MCF 10A (cell line): Measurements from ENCODE around the gene UROS. TPM values are rescaled to one million over a fixed set of nuclear protein-coding genes. Genes with fewer than 3 reads are reported as not detected.

Source experiments
- BruUV-seq: library from RNA; stranded (reverse); fragments of 400-500 nt; replicated peaks from 2 replicates; lab custom pipeline; 2021; lab: Mats Ljungman, UMichigan
- CTCF ChIA-PET: fragments of 300-600 bp; sonication (Branson Sonifier 250); formaldehyde crosslinking; extraction: SDS; loops from one replicate; lab custom pipeline; 2021; ENCODE audit warnings: antibody characterized with exemption, inconsistent platforms; lab: Yijun Ruan, JAX
- POLR2A ChIA-PET: fragments of 300-600, 350-650 bp; sonication (Branson Sonifier 250); formaldehyde crosslinking; extraction: SDS; loops from one replicate; lab custom pipeline; 2020; ENCODE audit warnings: antibody characterized with exemption, inconsistent platforms; lab: Yijun Ruan, JAX
- DNase-seq: peaks from one replicate; pipeline ENCODE4 v3.0.0-alpha.2; 2018; ENCODE audit not compliant: unreplicated experiment
- H3K27ac Mint-ChIP-seq: one replicate; pipeline ENCODE4 v1.8.0; 2022; ENCODE audit warnings: mild to moderate bottlenecking, low read depth, mixed read lengths; ENCODE audit not compliant: unreplicated experiment
- H3K27me3 Mint-ChIP-seq: one replicate; pipeline ENCODE4 v1.8.0; 2022; ENCODE audit warnings: mixed read lengths; ENCODE audit not compliant: insufficient read depth, unreplicated experiment
- H3K36me3 Mint-ChIP-seq: one replicate; pipeline ENCODE4 v1.8.0; 2022; ENCODE audit warnings: mild to moderate bottlenecking, moderate library complexity, mixed read lengths; ENCODE audit not compliant: insufficient read depth, unreplicated experiment
- H3K4me1 Mint-ChIP-seq: one replicate; pipeline ENCODE4 v1.8.0; 2022; ENCODE audit warnings: mixed read lengths; ENCODE audit not compliant: insufficient read depth, unreplicated experiment
- H3K4me3 Mint-ChIP-seq: one replicate; pipeline ENCODE4 v1.8.0; 2022; ENCODE audit warnings: mild to moderate bottlenecking, moderate library complexity, mixed read lengths; ENCODE audit not compliant: unreplicated experiment
- H3K9me3 Mint-ChIP-seq: one replicate; pipeline ENCODE4 v1.8.0; 2022; ENCODE audit warnings: mixed read lengths; ENCODE audit not compliant: unreplicated experiment
- intact Hi-C: fragments of 100-400 bp; cut with micrococcal nuclease; formaldehyde crosslinking; loops from 2 replicates; pipeline ENCODE4 v1.14.1; 2022
- total RNA-seq: library from RNA; stranded (reverse); gene quantifications from 2 replicates; pipeline ENCODE4 v1.2.3, GENCODE V29; 2022
- TF ChIP-seq, protein P1 (sequence below): fragments of 200-600 bp; IDR thresholded peaks from one replicate; pipeline ENCODE4 v1.8.0; 2022; ENCODE audit warnings: antibody characterized with exemption, mild to moderate bottlenecking; ENCODE audit not compliant: unreplicated experiment

Gene UROS
- total RNA-seq, 1 experiment from 2014 or later, result 64.4 TPM

GRCh38 chr10:125836746-125837145 is 13.7 kb upstream of the UROS start:
- BruUV-seq, result no TSS peak
- ChIA-PET CTCF (no interaction called here), POLR2A (interaction anchor here (1.8 kb wide), 1 partner anchor 28 kb away, joined by 4 read pairs; no protein-coding TSS in a partner anchor)
- DNase-seq, result no peak
- H3K36me3 Mint-ChIP-seq, result peaks cover 96% of the 10 kb centered on the region
- TF ChIP-seq, protein P1, sequence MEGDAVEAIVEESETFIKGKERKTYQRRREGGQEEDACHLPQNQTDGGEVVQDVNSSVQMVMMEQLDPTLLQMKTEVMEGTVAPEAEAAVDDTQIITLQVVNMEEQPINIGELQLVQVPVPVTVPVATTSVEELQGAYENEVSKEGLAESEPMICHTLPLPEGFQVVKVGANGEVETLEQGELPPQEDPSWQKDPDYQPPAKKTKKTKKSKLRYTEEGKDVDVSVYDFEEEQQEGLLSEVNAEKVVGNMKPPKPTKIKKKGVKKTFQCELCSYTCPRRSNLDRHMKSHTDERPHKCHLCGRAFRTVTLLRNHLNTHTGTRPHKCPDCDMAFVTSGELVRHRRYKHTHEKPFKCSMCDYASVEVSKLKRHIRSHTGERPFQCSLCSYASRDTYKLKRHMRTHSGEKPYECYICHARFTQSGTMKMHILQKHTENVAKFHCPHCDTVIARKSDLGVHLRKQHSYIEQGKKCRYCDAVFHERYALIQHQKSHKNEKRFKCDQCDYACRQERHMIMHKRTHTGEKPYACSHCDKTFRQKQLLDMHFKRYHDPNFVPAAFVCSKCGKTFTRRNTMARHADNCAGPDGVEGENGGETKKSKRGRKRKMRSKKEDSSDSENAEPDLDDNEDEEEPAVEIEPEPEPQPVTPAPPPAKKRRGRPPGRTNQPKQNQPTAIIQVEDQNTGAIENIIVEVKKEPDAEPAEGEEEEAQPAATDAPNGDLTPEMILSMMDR, result no peak
- H3K27me3 Mint-ChIP-seq, result no peaks in the 10 kb centered on the region
- intact Hi-C loops, result no loop called here
- H3K9me3 Mint-ChIP-seq, result no peaks in the 10 kb centered on the region
- H3K4me3 Mint-ChIP-seq, result no peak overlapping the region
- H3K4me1 Mint-ChIP-seq, result no peaks in the 10 kb centered on the region
- H3K27ac Mint-ChIP-seq, result no peak overlapping the region

GRCh38 chr10:125828311-125828710 is 5.3 kb upstream of the UROS start:
- Mint-ChIP-seq H3K9me3 (no peaks in the 10 kb centered on the region), H3K36me3 (peaks cover 76% of the 10 kb centered on the region), H3K4me3 (no peak overlapping the region), H3K27ac (no peak overlapping the region), H3K27me3 (no peaks in the 10 kb centered on the region), H3K4me1 (peaks cover 12% of the 10 kb centered on the region)
- BruUV-seq, result no TSS peak
- ChIA-PET CTCF (interaction anchor here (0.6 to 0.9 kb wide), 3 partner anchors 11 to 403 kb away, joined by 3 to 4 read pairs (median 3); no protein-coding TSS in a partner anchor), POLR2A (interaction anchor here (1.0 to 2.2 kb wide), 2 partner anchors 7 to 11 kb away, joined by 3 to 6 read pairs; no protein-coding TSS in a partner anchor)
- TF ChIP-seq, protein P1, result no peak
- no peak for DNase-seq
- intact Hi-C loops, result no loop called here

DNA sequence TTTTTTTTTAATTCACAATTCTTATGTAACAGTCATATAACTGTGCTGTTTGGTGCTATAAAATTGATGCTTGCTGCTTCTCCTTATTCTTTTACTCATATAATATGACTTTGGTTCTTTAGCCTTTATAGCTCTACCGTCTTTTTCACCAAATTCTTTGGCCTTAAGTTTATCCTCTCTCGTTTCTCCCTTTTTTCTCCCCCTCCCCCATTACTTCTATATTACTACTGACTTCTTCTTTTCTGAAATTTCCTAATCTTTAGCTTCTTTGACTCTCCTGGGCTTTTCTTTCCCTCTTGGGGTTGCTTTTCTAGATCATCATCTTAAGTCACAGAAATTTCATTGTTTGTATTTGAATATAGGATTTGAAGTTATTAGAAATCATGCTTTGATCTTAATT is 4.1 kb upstream of the UROS start:
- CTCF ChIA-PET, result interaction anchor here (0.6 kb wide), 1 partner anchor 68 kb away, joined by 3 read pairs; no protein-coding TSS in a partner anchor
- no peak for DNase-seq
- Mint-ChIP-seq H3K27me3 (no peaks in the 10 kb centered on the region), H3K36me3 (peaks cover 64% of the 10 kb centered on the region), H3K27ac (peak overlapping the region; percentile 80), H3K4me3 (no peak overlapping the region), H3K4me1 (peaks cover 12% of the 10 kb centered on the region), H3K9me3 (no peaks in the 10 kb centered on the region)
- TF ChIP-seq, protein P1, result no peak
- POLR2A ChIA-PET, result interaction anchor here (0.8 to 2.2 kb wide), 2 partner anchors 9 to 10 kb away, joined by 3 to 6 read pairs; no protein-coding TSS in a partner anchor
- intact Hi-C loops, result no loop called here
- BruUV-seq, result no TSS peak

DNA sequence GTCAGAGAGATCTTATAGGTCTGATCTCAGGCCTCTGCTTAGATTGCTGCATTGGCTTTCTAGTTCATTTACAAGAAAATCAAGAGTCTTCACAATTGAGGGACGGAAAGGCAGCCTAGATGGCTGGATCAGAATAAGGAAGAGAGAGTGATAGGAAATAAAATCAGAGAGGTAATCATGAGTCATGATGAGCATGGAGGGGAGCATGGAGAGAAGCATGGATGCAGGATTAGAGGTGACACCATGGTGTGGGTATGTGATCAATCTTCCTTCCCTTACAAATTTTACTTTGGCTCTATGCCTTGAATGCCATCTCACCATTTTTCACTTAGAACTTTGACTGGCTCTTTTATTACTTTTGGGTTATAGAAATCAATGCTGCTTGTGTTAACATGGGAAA is 1.7 kb upstream of the UROS start:
- peaks cover 45% of the 10 kb centered on the region for H3K36me3 Mint-ChIP-seq
- H3K4me1 Mint-ChIP-seq, result peaks cover 22% of the 10 kb centered on the region
- ChIA-PET POLR2A (interaction anchor here (0.6 to 2.4 kb wide), 2 partner anchors 11 to 667 kb away, joined by 4 to 7 read pairs; no protein-coding TSS in a partner anchor), CTCF (no interaction called here)
- intact Hi-C loops, result no loop called here
- no peaks in the 10 kb centered on the region for H3K9me3 Mint-ChIP-seq
- peak; percentile 13 for DNase-seq
- no TSS peak for BruUV-seq
- no peaks in the 10 kb centered on the region for H3K27me3 Mint-ChIP-seq
- no peak overlapping the region for H3K4me3 Mint-ChIP-seq
- TF ChIP-seq, protein P1, result no peak
- no peak overlapping the region for H3K27ac Mint-ChIP-seq
